Measurements from ENCODE around the gene FHAD1.

Gene FHAD1

DNA sequence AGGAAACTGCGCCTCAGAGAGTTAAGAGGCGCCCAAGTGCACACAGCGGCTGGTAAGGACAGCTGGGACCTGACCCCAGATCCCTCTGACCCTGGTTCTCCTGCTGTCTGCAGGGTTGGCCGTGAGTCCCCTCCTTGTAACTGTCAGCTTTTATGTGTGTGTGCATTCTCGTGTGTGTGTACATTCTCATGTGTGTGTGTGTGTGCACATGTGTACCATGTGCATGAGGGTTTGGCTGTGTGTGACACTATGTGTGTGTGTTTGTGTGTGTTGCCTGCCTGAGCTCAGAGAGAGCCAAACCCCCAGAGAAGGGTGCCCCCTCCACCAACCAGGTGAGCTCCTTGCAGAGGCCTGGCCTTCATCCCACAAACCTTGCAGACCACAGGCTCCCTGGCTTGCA, 136.8 kb downstream of the FHAD1 start:
- no peaks in the 10 kb centered on the region for H3K9me3 ChIP-seq (ENCODE audit: control insufficient read depth, insufficient read depth, low read length)
- no peaks in the 10 kb centered on the region for H3F3A ChIP-seq (ENCODE audit: control insufficient read depth, insufficient read depth)
- no peak overlapping the region for H3K4me2 ChIP-seq (ENCODE audit: low read length)
- no peak overlapping the region for H3K27ac ChIP-seq (ENCODE audit: low read depth, low read length)
- no peaks in the 10 kb centered on the region for H3K4me1 ChIP-seq (ENCODE audit: control insufficient read depth, low read length)
- H4K20me1 ChIP-seq (ENCODE audit: control insufficient read depth, insufficient read depth, low read depth, low read length), result no peaks in the 10 kb centered on the region
- no peaks in the 10 kb centered on the region for H3K79me2 ChIP-seq (ENCODE audit: control insufficient read depth, low read length)
- no peak for TF ChIP-seq EZH2phosphoT487 (IDR thresholded peaks at IDR 0.05; ENCODE audit: borderline replicate concordance, low read length)
- TF ChIP-seq, protein P1, sequence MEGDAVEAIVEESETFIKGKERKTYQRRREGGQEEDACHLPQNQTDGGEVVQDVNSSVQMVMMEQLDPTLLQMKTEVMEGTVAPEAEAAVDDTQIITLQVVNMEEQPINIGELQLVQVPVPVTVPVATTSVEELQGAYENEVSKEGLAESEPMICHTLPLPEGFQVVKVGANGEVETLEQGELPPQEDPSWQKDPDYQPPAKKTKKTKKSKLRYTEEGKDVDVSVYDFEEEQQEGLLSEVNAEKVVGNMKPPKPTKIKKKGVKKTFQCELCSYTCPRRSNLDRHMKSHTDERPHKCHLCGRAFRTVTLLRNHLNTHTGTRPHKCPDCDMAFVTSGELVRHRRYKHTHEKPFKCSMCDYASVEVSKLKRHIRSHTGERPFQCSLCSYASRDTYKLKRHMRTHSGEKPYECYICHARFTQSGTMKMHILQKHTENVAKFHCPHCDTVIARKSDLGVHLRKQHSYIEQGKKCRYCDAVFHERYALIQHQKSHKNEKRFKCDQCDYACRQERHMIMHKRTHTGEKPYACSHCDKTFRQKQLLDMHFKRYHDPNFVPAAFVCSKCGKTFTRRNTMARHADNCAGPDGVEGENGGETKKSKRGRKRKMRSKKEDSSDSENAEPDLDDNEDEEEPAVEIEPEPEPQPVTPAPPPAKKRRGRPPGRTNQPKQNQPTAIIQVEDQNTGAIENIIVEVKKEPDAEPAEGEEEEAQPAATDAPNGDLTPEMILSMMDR (IDR thresholded peaks at IDR 0.05; ENCODE audit: low read depth, low read length, poor library complexity, severe bottlenecking), result no peak
- no peaks in the 10 kb centered on the region for H3K36me3 ChIP-seq (ENCODE audit: control insufficient read depth, low read length)
- no peak overlapping the region for H3K4me3 ChIP-seq (ENCODE audit: low read length)
- H3K27me3 ChIP-seq (ENCODE audit: control insufficient read depth, low read length), result peaks cover 27% of the 10 kb centered on the region
- no peaks in the 10 kb centered on the region for H3K9me2 ChIP-seq (replicated peaks; ENCODE audit: control insufficient read depth, low read length)

- H4K20me1 ChIP-seq (ENCODE audit: control insufficient read depth, insufficient read depth, low read depth, low read length), result no peaks in the 10 kb centered on the region
- no peak overlapping the region for H3K27ac ChIP-seq (ENCODE audit: low read depth, low read length)
- H3K9me2 ChIP-seq (replicated peaks; ENCODE audit: control insufficient read depth, low read length), result no peaks in the 10 kb centered on the region
- peak overlapping the region; percentile 20; the same call in 1 of the 2 replicates for H3K4me2 ChIP-seq (ENCODE audit: low read length)
- H3K4me1 ChIP-seq (ENCODE audit: control insufficient read depth, low read length), result no peaks in the 10 kb centered on the region
- H3K9me3 ChIP-seq (ENCODE audit: control insufficient read depth, insufficient read depth, low read length), result no peaks in the 10 kb centered on the region
- no peak; the same call in 1 of the 2 replicates for TF ChIP-seq EZH2phosphoT487 (IDR thresholded peaks at IDR 0.05; ENCODE audit: borderline replicate concordance, low read length)
- TF ChIP-seq, protein P1 (IDR thresholded peaks at IDR 0.05; ENCODE audit: low read depth, low read length, poor library complexity, severe bottlenecking), result no peak
- H3K27me3 ChIP-seq (ENCODE audit: control insufficient read depth, low read length), result peaks cover 27% of the 10 kb centered on the region
- no peaks in the 10 kb centered on the region for H3K36me3 ChIP-seq (ENCODE audit: control insufficient read depth, low read length)
- no peaks in the 10 kb centered on the region for H3F3A ChIP-seq (ENCODE audit: control insufficient read depth, insufficient read depth)
- H3K79me2 ChIP-seq (ENCODE audit: control insufficient read depth, low read length), result no peaks in the 10 kb centered on the region
- no peak overlapping the region for H3K4me3 ChIP-seq (ENCODE audit: low read length)
Observed at GRCh38 chr1:15384301-15384901, 137.4 kb downstream of the FHAD1 start.

- TF ChIP-seq, protein P1 (IDR thresholded peaks at IDR 0.05; ENCODE audit: low read depth, low read length, poor library complexity, severe bottlenecking), result no peak
- TF ChIP-seq EZH2phosphoT487 (IDR thresholded peaks at IDR 0.05; ENCODE audit: borderline replicate concordance, low read length), result no peak
- Histone ChIP-seq H3K4me3 (ENCODE audit: low read length) (no peak overlapping the region), H3K27ac (ENCODE audit: low read depth, low read length) (no peak overlapping the region), H3K9me2 (replicated peaks; ENCODE audit: control insufficient read depth, low read length) (no peaks in the 10 kb centered on the region), H3F3A (ENCODE audit: control insufficient read depth, insufficient read depth) (no peaks in the 10 kb centered on the region), H3K27me3 (ENCODE audit: control insufficient read depth, low read length) (peaks cover 25% of the 10 kb centered on the region), H3K79me2 (ENCODE audit: control insufficient read depth, low read length) (no peaks in the 10 kb centered on the region), H3K4me2 (ENCODE audit: low read length) (no peak overlapping the region), H4K20me1 (ENCODE audit: control insufficient read depth, insufficient read depth, low read depth, low read length) (no peaks in the 10 kb centered on the region), H3K4me1 (ENCODE audit: control insufficient read depth, low read length) (no peaks in the 10 kb centered on the region), H3K9me3 (ENCODE audit: control insufficient read depth, insufficient read depth, low read length) (no peaks in the 10 kb centered on the region), H3K36me3 (ENCODE audit: control insufficient read depth, low read length) (no peaks in the 10 kb centered on the region)
Observed at GRCh38 chr1:15385420-15385819, 138.4 kb downstream of the FHAD1 start.
